ENCODE data around the gene GBP5.
"Not testable (repeated sequence)": the region's sequence is repeated elsewhere in the genome, so short reads cannot be mapped to it uniquely, and the experiment has no call there.

The GBP5 gene

DNA sequence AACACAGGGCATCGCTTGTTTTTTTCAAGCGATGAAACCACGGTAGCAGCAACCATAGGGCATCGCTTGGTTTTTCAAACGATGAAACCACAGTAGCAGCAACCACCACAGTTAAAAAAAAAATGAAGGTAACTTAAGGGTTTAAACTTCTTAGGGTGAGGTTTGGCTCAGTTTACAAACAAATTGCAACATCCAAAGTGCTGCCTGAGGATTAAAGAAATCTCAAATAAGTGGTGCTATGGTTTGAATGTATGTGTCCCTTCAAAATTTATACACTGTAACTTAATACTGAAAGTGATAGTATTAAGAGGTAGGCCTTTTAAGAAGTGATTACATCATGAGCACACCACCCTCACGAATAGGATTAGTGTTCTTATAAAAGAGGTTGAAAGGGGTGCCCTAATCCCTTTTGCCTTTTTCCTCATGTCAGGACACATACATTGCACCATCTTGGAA, 6.4 kb upstream of the GBP5 start:
- DNase-seq = no peak

DNA sequence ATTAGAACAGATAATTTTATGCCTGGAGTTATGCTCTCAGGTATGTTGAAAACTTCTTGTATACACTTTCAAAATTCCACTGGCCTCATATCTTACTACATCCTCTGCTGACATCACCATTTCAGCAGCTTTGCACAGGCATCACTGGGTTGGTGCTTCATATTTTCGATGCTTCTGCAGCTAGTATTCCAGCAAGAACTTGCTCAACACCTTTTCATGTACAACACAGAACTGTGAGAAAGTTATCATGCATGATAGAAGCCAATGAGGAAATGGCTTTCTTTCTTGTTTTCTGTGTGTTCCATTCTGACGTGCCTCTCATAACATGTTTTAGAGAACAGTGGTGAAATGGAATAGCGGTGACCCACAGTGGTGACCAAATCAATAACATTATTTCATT, 5.1 kb upstream of the GBP5 start:
- DNase-seq = no peak

DNA sequence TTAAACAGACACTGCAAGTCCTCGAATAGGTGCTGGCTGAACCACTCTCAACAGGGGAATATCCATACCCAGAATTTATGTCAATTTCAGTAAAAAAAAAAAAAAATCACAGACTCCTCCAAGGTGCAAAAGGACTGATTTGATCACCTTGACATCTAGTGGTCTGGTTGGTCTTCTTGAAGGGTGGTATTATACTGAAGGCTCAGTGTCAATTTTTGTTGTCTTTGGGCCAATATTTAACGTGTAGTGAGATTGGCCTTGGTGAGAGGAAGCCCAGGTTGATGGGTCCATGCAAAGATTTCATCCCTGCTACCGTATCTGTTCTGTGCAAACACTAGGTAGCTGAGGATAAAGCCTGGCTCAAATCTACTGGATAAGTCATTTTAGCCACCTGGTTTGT, 4.0 kb upstream of the GBP5 start:
- DNase-seq = no peak

DNA sequence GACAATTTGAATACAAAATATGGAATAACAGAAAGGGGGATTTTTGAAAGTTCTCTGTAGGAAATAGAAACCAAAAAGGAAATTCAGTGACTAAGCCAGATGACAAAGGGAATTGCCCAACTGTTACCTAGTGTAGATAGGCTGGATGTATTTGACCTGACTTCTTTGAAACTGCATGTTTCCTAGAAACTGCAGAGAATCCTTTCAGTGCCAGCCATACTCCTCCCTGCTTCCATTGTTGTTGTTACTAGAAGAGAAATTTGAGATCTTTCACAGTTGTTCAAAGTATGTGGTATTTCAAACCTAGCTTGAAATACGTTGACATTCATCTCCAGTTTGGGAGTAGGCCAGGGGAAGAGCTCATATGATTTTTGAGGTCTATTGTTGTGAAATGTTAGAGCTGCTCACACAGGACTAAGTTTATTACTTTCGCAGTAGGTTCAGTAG, 1.8 kb upstream of the GBP5 start:
- no peak for DNase-seq

DNA sequence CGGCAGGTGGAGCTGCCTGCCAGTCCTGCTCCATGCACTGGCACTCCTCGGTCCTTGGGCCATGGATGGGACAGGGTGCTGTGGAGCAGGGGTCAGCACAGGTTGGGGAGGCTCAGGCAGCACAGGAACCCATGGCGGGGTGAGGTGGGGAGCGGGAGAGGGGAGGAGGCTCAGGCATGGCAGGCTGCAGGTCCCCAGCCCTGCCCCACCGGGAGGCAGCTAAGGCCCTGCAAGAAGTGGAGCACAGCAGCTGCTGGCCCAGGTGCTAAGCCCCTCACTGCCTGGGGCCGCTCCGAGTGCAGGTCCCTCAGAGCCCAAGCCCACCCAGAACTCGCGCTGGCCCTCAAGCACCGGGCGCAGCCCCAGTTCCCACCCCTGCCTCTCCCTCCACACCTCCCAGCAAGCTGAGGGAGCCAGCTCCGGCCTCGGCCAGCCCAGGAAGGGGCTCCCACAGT, 691 bp upstream of the GBP5 start:
- DNase-seq = peak; percentile 75

DNA sequence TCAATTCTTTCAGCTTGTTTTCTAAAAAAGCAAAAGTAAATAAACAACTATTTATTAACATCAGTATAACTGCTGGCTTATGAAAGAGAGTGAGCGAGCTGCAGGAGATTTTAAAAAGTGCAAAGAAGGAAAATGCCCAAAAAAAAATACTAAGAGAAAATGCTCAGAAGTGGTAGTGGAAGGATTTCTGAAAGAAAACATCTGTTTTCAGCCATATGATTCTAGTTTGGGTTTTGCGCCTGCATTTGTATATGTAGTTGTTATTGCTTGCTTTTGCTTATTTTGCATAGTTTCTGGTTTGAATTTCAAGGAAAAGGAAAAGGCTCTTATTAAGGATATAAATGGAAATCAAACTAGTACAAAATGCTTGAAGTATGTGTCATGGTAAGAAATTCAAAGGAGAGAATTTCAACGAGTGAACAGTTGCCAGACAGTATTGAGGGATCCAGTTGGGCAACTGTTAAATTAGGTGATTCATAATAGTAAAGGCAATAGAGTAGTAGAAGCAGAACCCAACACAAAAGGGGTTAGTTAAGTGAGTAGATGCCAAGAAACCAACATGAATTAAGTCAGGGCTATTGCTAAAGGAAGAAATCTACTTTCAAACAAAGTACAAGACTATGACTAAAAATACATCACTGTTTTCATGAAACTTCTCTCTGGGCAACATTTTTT, 1.2 kb downstream of the GBP5 start:
- DNase-seq = no peak

DNA sequence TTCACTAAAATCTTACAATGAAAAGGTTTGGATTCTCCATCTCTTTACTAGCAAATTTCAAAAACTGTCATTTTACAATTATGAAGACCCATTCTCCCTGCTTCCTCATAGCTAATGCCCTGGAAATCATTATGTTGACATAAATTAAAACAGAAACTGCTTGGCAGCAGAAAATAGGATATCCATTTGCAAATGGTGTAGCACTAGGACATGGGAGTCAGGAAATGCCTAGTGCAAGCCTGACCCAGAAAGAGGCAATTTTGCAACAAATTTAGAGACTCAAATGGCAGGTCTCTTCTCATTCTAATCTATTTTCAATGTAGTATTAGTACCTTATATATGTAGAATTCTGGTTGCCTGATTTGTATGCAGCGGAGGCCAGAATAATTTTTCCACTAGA, 2.2 kb downstream of the GBP5 start:
- DNase-seq = no peak

DNA sequence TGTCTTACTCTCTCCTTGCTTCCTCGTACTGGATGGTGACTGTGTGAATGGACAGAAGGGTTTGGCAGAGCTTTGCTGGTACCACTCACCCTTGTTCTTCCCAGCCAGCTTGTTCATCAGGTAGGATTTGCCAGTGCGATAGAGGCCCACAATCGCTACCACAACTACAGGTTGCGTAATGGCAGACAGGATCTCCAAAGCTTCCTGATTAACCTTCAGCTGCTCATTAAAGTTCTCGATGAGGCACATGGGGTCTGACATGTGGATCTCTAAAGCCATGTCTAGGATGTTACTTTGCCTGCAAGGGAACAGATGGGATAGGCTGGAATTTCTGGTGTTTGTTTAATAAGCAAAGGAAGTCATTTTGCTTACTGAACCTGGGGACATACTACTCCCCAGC, 3.4 kb downstream of the GBP5 start:
- DNase-seq = no peak

DNA sequence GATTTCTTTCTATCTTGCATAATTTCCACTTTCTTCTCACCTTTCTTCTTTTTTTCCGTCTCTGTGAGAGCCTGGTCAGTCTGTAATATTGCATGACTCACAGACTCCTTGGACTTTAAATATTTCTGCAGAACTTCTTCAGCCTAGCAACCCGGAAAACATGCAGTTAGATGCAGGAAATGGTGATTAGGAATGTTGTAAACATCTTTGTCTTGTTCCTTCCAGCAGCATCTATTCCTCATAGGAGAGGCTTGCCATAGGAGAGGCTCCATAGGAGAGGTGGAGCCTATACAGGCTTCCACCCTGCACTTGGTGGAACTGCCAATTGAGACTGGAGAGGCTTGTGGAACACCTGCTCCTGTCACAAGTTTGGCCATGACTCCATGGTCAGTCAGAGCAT, 10.0 kb downstream of the GBP5 start:
- no peak for DNase-seq

DNA sequence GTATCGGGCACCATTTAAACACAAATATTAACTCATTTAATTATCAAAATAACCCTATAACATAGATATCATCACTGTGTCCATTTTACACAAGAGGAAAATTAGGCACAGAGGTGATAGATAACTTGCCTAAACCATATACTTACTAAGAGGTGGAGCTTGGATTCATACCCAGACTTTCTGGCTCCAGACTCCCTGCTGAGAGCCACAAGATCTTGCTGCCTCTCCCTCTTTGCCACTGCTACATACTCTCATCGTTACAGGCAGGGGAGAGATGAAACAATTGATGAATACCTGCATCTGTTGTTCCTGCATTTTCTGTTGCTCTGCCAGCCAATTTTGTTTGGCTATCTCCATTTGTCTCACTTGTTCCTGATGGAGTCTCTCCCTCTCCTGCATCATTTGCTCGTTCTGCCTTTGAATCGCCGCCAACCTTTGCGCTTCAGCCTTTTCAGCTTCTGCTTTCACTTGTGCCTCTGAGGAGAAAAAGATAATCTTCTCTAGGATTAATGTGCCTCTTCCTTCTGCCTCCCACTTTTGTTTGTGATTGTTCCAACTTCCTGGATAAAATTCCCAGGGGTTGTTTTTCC, 10.6 kb downstream of the GBP5 start:
- DNase-seq = no peak

DNA sequence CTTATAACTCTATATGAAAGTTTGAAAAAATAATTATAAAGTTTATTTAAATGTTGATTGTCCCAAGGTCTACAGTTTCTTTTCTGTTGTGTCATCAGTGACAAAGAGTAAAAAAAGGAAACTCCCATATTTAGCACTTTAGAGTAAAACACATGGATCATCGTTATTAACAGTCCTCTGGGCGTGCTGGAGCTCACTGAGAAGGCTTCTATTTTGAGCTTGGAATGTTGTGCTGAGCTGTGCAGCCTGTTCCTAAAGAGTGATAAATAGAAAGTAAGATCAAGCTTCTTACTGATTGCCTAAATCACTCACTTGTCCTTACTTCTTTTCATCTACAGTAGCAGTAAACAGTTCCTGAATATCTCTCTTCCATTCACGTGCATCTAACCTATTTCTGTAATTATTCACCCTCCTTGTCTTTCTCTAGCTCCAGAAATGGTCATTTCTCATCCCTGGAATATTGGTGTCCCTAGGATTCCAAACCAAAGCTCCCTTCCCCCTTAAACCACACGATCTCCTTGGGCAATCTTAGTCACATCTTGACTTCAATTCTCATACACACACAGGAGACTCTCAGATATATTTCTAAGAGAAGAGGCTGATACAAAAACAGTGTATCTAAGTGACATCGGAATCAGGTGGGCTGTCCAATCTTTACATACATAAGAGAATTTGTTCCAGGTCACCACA, 11.9 kb downstream of the GBP5 start:
- no peak for DNase-seq

DNA sequence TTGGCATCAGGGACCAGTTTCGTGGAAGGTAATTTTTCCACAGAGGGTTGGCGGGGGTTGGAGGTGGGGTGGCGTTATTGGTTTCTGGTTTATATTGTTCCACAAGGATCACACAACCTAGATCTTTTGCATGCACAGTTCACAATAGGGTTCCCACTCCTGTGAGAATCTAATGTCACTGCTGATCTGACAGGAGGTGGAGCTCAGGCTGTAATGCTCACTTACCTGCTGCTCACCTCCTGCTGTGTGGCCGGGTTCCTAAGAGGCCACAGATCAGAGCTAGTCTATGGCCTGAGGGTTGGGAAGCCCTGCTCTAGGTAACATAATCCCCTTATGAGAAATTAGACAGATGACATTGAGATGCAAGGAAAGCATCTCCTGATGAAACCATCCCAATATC, 12.6 kb downstream of the GBP5 start:
- DNase-seq = no peak

DNA sequence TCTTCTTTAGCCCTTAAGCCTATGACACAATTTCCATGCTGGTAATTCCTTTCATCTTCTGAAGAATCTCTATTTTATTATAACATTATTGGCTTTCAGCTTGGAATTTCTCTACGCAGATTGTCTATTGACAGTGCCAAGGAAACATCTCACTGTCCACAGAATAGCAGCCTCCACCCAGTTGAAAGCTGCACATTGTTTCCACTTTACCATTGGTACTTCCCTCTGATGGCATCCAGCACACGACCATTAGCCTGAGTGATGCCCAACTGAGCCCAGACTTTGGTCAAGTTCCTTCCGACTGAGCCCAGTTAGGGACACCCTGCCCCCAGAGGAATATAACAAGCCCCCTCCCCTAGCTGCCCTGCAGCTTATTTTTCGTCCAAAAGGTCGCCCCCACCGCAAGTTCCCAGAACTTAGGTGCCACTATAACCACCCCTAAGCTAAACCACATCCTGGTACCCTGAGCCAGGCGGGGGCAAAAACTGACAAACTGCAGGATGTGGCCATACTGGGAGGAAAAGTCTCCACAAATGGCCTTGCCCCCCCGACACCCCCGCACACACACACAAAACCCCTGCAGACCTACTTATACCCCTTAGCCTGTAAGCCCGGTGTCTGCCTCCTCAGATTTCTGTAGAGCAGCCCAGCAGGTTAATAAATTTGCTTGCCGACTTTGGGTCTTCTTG, 13.2 kb downstream of the GBP5 start:
- peak; percentile 79 for DNase-seq

DNA sequence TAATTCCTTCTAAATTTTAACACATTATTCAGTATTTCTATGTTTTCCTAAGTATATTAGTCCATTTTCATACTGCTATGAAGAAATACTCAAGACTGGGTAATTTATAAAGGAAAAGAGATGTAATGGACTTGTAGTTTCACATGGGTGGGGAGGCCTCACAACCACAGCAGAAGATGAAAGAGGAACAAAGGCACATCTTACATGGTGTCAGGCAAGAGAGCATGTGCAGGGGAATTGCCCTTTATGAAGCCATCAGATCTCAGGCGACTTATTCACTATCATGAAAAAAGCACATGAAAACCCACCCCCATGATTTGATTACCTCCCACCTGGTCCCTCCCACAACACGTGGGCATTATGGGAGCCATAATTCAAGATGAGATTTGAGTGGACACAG, 15.6 kb downstream of the GBP5 start:
- no peak for DNase-seq

DNA sequence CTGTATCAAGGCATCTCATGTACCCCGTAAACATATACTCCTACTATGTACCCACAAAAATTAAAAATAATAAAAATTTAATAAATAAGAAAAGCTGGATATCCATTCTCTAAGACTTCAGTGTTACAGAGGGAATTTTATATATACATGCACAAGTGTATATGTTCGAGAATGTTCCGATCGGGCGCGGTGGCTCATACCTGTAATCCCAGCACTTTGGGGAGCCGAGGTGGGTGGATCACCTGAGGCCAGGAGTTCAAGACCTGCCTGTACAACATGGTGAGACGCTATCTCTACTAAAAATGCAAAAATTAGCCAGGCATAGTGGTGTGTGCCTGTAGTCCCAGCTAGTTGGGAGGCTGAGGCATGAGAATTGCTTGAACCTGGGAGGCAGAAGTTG, 17.1 kb downstream of the GBP5 start:
- DNase-seq = not testable (repeated sequence)

DNA sequence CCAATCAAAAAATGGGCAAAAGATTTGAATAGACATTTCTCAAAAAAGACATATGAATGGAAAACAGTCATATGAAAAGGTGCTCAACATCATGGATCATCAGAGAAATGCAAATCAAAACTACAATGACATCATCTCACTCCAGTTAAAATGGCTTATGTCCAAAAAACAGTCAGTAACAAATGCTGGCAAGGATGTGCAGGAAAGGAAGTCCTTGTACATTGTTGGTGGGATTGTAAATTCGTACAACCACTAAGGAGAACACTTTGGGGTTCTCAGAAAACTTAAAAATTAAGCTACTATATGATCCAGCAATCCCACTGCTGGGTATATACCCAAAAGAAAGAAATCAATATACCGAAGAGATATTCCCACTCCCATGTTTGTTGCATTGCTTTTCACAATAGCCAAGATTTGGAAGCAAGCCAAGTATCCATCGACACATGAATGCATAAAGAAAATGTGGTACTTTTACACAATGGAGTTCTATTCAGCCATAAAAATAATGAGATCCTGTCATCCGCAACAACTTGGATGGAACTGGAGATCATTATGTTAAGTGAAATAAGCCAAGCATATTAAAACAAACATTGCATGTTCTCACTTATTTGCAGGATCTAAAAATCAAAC, 17.9 kb downstream of the GBP5 start:
- DNase-seq = no peak

DNA sequence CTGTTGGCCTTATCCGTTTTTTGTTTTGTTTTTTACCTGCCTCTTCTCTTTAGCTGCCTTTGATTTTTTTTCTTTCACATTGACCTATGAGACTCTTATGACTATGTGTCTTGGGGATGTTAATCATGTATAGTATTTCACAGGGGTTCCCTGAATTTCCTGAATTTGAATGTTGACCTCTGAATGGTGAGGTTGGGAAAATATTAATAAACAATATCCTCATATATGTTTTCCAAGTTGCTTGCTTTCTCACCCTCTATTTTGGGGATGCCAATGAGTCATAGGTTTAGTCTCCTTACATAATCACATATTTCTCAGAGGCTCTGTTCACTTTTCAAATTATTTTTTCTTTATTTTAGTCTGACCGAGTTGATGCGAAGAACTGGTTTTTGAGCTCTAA, 29.6 kb downstream of the GBP5 start:
- no peak for DNase-seq
